Keratinocyte (primary cell): Measurements from ENCODE around the gene MPO. TPM values are rescaled to one million over a fixed set of nuclear protein-coding genes. Genes with fewer than 3 reads are reported as not detected.

Experiments
- DNase-seq: peaks from one replicate; pipeline ENCODE4 v3.0.0-alpha.2; 2011; ENCODE audit warnings: low read depth, missing footprints, low spot score
- FAIRE-seq: peaks from 2 replicates; lab custom pipeline; 2011; peaks lifted over from hg19 to GRCh38; lab: Jason Lieb, UNC
- H2AFZ ChIP-seq: 2 replicates; pipeline ENCODE4 v1.6.0; 2012; ENCODE audit warnings: low read length, control low read depth, inconsistent platforms; ENCODE audit not compliant: control insufficient read depth
- H3K27ac ChIP-seq: 2 replicates; pipeline ENCODE4 v1.5.1; 2011; ENCODE audit warnings: low read length; ENCODE audit not compliant: control insufficient read depth, insufficient read depth
- H3K27me3 ChIP-seq: 3 replicates; pipeline ENCODE4 v1.6.0; 2011; ENCODE audit warnings: low read length; ENCODE audit not compliant: control insufficient read depth, insufficient read depth; ENCODE audit errors: extremely low read depth
- H3K36me3 ChIP-seq, 2 experiments: 2 replicates in 1 of 2; 3 replicates in 1 of 2; pipeline ENCODE4 v1.5.1; 2011; ENCODE audit warnings: low read length in 2 of 2, mild to moderate bottlenecking in 1 of 2; ENCODE audit not compliant: control insufficient read depth in 2 of 2, insufficient read depth in 2 of 2; ENCODE audit errors: extremely low read depth in 1 of 2
- H3K4me1 ChIP-seq: 3 replicates; pipeline ENCODE4 v1.5.1; 2011; ENCODE audit warnings: low read length; ENCODE audit not compliant: control insufficient read depth, insufficient read depth; ENCODE audit errors: extremely low read depth
- H3K4me2 ChIP-seq: 3 replicates; pipeline ENCODE4 v1.6.0; 2011; ENCODE audit warnings: low read depth, low read length; ENCODE audit not compliant: control insufficient read depth, insufficient read depth; ENCODE audit errors: extremely low read depth
- H3K4me3 ChIP-seq, 3 experiments: fragments of 200-600 bp in 1 of 3; sonication (generic) in 1 of 3; 2 replicates in 2 of 3; 3 replicates in 1 of 3; pipeline ENCODE4 v1.5.1; 2011 to 2016; ENCODE audit warnings: low read length in 3 of 3, mild to moderate bottlenecking in 3 of 3, control low read depth in 2 of 3, inconsistent platforms in 1 of 3, low read depth in 1 of 3, mixed read lengths in 1 of 3, mixed run types in 1 of 3, moderate library complexity in 1 of 3; ENCODE audit not compliant: control insufficient read depth in 2 of 3, insufficient read depth in 2 of 3; ENCODE audit errors: extremely low read depth in 1 of 3
- H3K79me2 ChIP-seq: 2 replicates; pipeline ENCODE4 v1.6.0; 2012; ENCODE audit warnings: low read length; ENCODE audit not compliant: control insufficient read depth, insufficient read depth
- H3K9ac ChIP-seq: 3 replicates; pipeline ENCODE4 v1.6.0; 2011; ENCODE audit warnings: low read length; ENCODE audit not compliant: control insufficient read depth, insufficient read depth; ENCODE audit errors: extremely low read depth
- H3K9me1 ChIP-seq: 3 replicates; pipeline ENCODE4 v1.6.0; 2011; ENCODE audit warnings: low read length; ENCODE audit not compliant: control insufficient read depth, insufficient read depth; ENCODE audit errors: extremely low read depth
- H3K9me3 ChIP-seq: 2 replicates; pipeline ENCODE4 v1.5.1; 2012; ENCODE audit warnings: low read depth, low read length; ENCODE audit not compliant: control insufficient read depth
- H4K20me1 ChIP-seq: 3 replicates; pipeline ENCODE4 v1.6.0; 2011; ENCODE audit warnings: low read length; ENCODE audit not compliant: control insufficient read depth, insufficient read depth; ENCODE audit errors: extremely low read depth
- EZH2 ChIP-seq: IDR thresholded peaks from one replicate; pipeline ENCODE4 v1.6.1; 2012; ENCODE audit warnings: inconsistent platforms, mild to moderate bottlenecking, low read length, moderate library complexity
- dilution Hi-C: fragments of 300-500 bp; cut with MboI; formaldehyde crosslinking; loops from one replicate; pipeline ENCODE4 v1.7.0; 2020; ENCODE audit warnings: low sequenced_read_pairs; ENCODE audit not compliant: extremely low pct_ligation_motif_present
- polyA plus RNA-seq, 5 experiments: library from polyadenylated mRNA; depleted of rRNA in 3 of 5; stranded (reverse) in 3 of 5; stranded (forward) in 1 of 5; unstranded in 1 of 5; fragments of >200 nt; gene quantifications; 1 replicate in 1 of 5; 2 replicates in 3 of 5; 3 replicates in 1 of 5; pipeline versions ENCODE4 v1.2.1 to v1.2.3, GENCODE V29; 2011 to 2012; ENCODE audit warnings: missing spikeins in 2 of 5, low read depth in 1 of 5, low replicate concordance in 1 of 5
- TF ChIP-seq, protein P1 (sequence below), 3 experiments: IDR thresholded peaks in 1 of 3; conservative IDR thresholded peaks in 1 of 3; optimal IDR thresholded peaks in 1 of 3; 2 replicates in 2 of 3; 3 replicates in 1 of 3; pipeline versions ENCODE3 to v1.5.1; 2011; ENCODE audit warnings: low read length in 3 of 3, mild to moderate bottlenecking in 3 of 3, moderate library complexity in 2 of 3, control low read depth in 1 of 3, inconsistent platforms in 1 of 3; ENCODE audit not compliant: insufficient read depth in 2 of 3; ENCODE audit errors: extremely low read depth in 1 of 3

MPO gene
- polyA plus RNA-seq, 1 donor (not counting 4 experiments of a cell fraction or from before 2014, with no cell fraction given) = not detected

GRCh38 chr17:58301504-58302150 is 20.9 kb upstream of the MPO start:
- Histone ChIP-seq H3K27ac (no peak overlapping the region), H3K79me2 (no peaks in the 10 kb centered on the region), H3K9ac (no peak overlapping the region), H4K20me1 (no peaks in the 10 kb centered on the region), H3K27me3 (peaks cover 23% of the 10 kb centered on the region), H3K4me2 (no peak overlapping the region), H3K4me3 (no peak overlapping the region), H3K4me1 (no peaks in the 10 kb centered on the region), H2AFZ (no peak overlapping the region), H3K9me1 (no peaks in the 10 kb centered on the region), H3K36me3 (no peaks in the 10 kb centered on the region), H3K9me3 (no peaks in the 10 kb centered on the region)
- no peak for TF ChIP-seq EZH2
- TF ChIP-seq, protein P1, sequence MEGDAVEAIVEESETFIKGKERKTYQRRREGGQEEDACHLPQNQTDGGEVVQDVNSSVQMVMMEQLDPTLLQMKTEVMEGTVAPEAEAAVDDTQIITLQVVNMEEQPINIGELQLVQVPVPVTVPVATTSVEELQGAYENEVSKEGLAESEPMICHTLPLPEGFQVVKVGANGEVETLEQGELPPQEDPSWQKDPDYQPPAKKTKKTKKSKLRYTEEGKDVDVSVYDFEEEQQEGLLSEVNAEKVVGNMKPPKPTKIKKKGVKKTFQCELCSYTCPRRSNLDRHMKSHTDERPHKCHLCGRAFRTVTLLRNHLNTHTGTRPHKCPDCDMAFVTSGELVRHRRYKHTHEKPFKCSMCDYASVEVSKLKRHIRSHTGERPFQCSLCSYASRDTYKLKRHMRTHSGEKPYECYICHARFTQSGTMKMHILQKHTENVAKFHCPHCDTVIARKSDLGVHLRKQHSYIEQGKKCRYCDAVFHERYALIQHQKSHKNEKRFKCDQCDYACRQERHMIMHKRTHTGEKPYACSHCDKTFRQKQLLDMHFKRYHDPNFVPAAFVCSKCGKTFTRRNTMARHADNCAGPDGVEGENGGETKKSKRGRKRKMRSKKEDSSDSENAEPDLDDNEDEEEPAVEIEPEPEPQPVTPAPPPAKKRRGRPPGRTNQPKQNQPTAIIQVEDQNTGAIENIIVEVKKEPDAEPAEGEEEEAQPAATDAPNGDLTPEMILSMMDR (optimal IDR thresholded peaks at IDR 0.05 in 1 of 3, IDR thresholded peaks at IDR 0.05 in 1 of 3, conservative IDR thresholded peaks at IDR 0.05 in 1 of 3; ENCODE audit: extremely low read depth in 1 of 3, insufficient read depth in 2 of 3, low read length in 3 of 3) = no peak
- FAIRE-seq = no peak
- dilution Hi-C loops = no loop called here
- no peak for DNase-seq

GRCh38 chr17:58300336-58300735 is 19.6 kb upstream of the MPO start:
- no peak for FAIRE-seq
- H3K4me1 ChIP-seq = no peaks in the 10 kb centered on the region
- dilution Hi-C loops = no loop called here

More at GRCh38 chr17:58300336-58300735, 19.6 kb upstream of the MPO start:
- H3K36me3 ChIP-seq = no peaks in the 10 kb centered on the region
- H3K9me3 ChIP-seq = no peaks in the 10 kb centered on the region
- peaks cover 23% of the 10 kb centered on the region for H3K27me3 ChIP-seq
- H3K27ac ChIP-seq = no peak overlapping the region
- H2AFZ ChIP-seq = no peak overlapping the region
- no peaks in the 10 kb centered on the region for H3K9me1 ChIP-seq
- DNase-seq = no peak
- H4K20me1 ChIP-seq = no peaks in the 10 kb centered on the region
- H3K9ac ChIP-seq = no peak overlapping the region
- no peak overlapping the region for H3K4me2 ChIP-seq
- H3K4me3 ChIP-seq = no peak overlapping the region
- TF ChIP-seq, protein P1 (optimal IDR thresholded peaks at IDR 0.05 in 1 of 3, IDR thresholded peaks at IDR 0.05 in 1 of 3, conservative IDR thresholded peaks at IDR 0.05 in 1 of 3; ENCODE audit: extremely low read depth in 1 of 3, insufficient read depth in 2 of 3, low read length in 3 of 3) = no peak
- TF ChIP-seq EZH2 = no peak
- H3K79me2 ChIP-seq = no peaks in the 10 kb centered on the region
